T follicular helper cell (primary cell): Measurements from ENCODE around the gene TLR4.

Experiments
- DNase-seq: peaks from one replicate; pipeline ENCODE4 v3.0.0-alpha.2; 2020; ENCODE audit warnings: low read depth

TLR4 gene

DNA sequence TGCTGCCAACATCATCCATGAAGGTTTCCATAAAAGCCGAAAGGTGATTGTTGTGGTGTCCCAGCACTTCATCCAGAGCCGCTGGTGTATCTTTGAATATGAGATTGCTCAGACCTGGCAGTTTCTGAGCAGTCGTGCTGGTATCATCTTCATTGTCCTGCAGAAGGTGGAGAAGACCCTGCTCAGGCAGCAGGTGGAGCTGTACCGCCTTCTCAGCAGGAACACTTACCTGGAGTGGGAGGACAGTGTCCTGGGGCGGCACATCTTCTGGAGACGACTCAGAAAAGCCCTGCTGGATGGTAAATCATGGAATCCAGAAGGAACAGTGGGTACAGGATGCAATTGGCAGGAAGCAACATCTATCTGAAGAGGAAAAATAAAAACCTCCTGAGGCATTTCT, 10.1 kb downstream of the TLR4 start:
- no peak for DNase-seq

DNA sequence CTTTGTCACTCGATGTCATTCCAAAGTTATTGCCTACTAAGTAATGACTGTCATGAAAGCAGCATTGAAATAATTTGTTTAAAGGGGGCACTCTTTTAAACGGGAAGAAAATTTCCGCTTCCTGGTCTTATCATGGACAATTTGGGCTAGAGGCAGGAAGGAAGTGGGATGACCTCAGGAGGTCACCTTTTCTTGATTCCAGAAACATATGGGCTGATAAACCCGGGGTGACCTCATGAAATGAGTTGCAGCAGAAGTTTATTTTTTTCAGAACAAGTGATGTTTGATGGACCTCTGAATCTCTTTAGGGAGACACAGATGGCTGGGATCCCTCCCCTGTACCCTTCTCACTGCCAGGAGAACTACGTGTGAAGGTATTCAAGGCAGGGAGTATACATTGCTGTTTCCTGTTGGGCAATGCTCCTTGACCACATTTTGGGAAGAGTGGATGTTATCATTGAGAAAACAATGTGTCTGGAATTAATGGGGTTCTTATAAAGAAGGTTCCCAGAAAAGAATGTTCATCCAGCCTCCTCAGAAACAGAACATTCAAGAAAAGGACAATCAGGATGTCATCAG, 11.3 kb downstream of the TLR4 start:
- DNase-seq = no peak

- DNase-seq = no peak
These were observed 13.9 kb downstream of the TLR4 start for GRCh38 chr9:117718085-117718484.

GRCh38 chr9:117718701-117719100, 14.5 kb downstream of the TLR4 start:
- no peak for DNase-seq

- no peak for DNase-seq
These were observed 15.1 kb downstream of the TLR4 start for GRCh38 chr9:117719161-117719920.

GRCh38 chr9:117720066-117720465, 15.9 kb downstream of the TLR4 start:
- no peak for DNase-seq

DNA sequence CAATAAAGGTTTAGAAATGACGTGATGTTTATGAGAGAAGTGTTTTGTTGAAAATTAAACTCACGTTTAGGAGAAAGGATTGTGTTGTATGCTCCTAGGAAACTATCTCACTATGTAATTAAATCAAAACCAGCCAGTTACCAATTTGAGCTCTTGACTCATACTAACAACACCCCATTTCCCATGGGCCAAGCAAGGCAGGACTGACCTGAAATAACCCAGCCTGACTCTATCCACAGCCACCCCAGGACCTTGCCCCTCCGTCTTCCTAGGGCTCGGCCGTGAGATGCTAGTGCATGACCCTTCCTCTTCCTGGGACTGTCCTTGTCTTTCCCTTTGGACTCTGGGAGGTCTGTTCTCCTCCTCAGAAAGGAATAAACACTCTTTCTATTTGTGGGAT, 16.4 kb downstream of the TLR4 start:
- no peak for DNase-seq

DNA sequence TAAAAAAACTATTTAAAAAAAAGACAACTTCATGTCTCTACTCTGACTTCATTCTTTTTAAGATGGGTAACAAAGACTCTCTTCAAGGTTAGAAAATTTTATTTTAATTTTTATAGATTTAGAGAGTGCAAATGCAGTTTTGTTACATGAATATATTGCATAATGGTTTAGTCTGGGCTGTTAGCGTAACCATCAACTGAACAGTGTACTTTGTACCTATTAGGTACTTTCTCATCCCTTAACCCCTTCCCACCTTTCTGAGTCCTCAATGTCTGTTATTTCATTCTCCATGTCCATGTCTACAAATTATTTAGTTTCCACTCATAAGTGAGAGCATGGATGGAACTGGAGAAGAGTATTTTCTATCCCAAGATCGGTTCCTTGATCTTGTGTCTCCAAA, 16.8 kb downstream of the TLR4 start:
- DNase-seq = no peak

GRCh38 chr9:117722108-117722761, 18.0 kb downstream of the TLR4 start:
- no peak for DNase-seq

GRCh38 chr9:117723986-117724625, 19.9 kb downstream of the TLR4 start:
- no peak for DNase-seq

DNA sequence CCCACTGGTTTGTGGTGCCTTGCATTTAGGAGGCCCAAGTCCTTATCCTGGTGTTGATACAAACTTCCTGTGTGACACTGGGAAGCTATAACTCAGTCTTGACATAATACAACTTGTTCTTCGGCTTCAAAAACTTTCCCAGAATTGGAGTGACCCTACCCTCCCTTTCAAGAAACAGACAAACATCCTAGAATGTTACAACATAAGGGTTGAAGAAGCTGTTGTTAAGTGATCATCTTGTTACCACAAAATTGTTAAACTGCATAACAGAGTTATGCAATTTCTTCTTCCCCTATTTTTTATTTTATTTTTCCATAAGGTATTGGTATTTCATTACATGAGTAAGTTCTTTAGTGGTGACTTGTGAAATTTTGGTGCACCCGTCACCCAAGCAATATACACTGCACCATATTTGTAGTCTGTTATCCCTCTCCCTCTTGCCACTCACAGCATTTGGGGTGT, 21.3 kb downstream of the TLR4 start:
- DNase-seq = no peak

DNA sequence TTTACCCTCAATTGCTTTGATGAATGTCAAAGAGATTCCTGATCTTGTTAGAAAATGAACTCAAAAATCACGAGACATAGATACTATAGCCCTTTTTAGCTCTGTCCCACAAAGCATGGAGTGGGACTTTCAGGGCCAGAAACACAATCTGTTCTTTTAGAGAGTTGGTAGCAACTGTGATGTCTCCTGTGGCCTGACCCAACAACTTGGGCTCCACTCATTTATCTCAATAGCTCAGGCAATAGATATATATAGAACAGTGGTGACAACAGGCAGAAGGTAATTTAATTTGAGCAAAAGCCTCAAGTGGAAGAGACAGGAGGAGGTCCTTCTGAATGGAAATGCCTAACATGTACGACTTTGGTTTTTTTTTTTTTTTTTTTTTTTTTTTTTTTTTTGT, 25.2 kb downstream of the TLR4 start:
- DNase-seq = no peak

GRCh38 chr9:117732494-117732893, 28.3 kb downstream of the TLR4 start:
- no peak for DNase-seq

DNA sequence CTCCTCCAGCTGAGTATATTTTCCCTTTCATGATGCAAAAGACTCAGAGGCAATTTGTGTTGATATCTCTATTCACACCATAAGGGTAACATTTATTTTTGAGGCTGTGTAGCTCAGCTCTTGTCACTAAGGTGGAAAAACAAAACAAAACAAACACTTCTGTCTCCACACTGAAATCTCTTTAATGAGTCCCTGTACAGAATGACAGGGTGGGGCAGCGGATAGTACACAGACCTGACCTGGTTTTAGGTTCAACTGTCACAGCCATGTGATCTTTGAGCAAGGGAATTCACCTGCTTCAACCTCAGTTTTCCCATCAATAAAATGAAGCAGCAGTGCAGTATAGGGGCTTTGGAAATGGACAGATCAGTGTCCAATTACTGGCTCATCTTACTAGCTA, 29.3 kb downstream of the TLR4 start:
- no peak for DNase-seq

GRCh38 chr9:117734082-117734481, 29.9 kb downstream of the TLR4 start:
- DNase-seq = no peak

DNA sequence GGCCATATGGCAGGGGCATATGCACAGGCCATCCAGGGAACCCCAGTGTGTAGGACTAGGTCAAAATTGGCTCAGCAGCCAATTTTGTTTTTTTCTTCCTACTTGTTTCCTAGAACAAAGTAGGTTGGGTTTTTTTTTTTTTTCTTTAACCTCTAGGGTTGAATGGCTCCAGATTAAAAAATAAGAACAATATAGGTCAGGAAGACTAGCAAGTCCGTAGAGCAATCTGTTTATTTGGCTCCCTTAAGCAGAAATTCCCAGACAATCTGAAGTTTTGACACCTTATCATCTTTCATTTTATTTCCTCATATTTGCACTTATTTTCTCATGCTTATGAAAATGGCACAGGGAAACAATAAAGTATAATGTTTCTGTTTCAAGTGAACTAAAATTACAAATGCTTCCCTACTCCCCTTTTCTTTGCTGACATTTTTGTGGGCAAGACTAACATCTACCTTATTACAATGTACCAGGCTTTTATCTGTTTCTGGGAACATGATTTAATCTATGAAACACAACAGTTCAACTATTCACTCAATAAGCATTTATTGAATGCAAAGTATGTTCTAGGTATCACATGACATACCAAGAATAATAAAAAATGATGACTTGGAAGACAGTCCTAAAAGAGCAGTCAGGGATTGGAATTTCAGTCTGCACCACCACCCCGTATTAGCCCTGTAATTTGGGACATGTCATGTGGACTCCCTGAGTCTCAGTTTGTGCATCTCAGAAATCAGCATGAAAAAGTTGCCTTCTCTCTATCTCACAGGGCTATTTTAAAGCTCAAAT, 30.5 kb downstream of the TLR4 start:
- no peak for DNase-seq

GRCh38 chr9:117737721-117738226, 33.6 kb downstream of the TLR4 start:
- no peak for DNase-seq

GRCh38 chr9:117739206-117739605, 35.0 kb downstream of the TLR4 start:
- DNase-seq = no peak

DNA sequence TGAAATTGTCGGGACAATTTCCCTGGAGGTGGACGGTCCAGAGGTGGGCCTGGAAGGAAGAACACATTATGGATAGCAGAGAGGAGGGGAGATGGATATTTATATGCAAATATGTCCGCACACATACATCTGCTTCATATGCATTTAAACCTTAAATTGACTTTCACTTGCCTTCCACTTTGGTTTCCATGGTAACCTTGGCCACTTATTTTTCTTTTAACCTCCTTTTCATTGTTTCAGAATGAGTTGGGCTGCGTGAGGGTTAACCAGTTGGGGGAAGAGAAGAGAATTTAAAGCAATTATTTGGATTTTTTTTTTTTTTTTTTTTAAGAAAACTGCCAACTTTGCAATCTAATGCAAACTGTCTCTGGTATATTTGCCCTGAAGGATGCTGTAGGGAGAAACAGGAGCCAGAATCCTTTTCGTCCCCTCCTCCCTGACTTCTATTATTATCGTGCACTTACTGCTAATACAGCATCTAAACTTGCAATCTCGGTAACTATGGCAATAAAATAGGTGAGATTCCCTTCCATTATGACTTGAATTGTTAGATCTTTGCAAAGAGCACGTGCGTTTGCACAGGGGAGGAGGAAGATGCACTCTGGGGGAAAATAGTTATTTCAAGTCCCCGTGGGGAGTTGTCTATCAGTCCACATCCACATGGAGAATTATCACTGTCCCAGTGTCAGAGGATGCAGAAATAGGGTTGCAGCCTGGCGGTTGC, 35.6 kb downstream of the TLR4 start:
- DNase-seq = no peak

GRCh38 chr9:117742131-117742530, 37.9 kb downstream of the TLR4 start:
- no peak for DNase-seq

DNA sequence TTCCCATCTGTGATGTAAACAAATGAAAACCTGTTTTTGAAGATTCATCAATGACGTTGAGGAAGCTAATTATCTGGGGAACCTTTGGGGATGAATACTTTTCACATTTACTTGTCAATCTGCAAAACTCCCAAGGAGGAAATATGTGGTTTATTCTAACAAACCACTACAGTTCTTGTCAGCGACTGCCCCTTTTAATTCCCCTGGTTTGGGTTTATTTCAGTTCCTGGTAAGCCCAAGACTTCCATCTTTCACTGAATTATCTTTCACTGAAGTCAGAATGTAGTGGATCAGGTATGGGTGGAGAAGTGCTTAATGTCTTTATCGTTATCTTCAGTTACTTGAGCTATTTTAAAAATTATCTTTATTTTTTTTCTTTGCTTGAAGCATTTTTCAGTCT, 40.2 kb downstream of the TLR4 start:
- DNase-seq = no peak
